Endothelial cell of umbilical vein (primary cell): ENCODE results near the gene ARRDC2. TPM values are rescaled to one million over a fixed set of nuclear protein-coding genes. Genes with fewer than 3 reads are reported as not detected.

ENCODE experiments used
- BruUV-seq: library from RNA; stranded (reverse); fragments of 400-500 nt; replicated peaks from 2 replicates; lab custom pipeline; 2021; lab: Mats Ljungman, UMichigan
- CTCF ChIA-PET: fragments of 300-600, 350-600 bp; sonication (Branson Sonifier 250); formaldehyde crosslinking; loops from one replicate; lab custom pipeline; 2021; ENCODE audit warnings: antibody characterized with exemption, inconsistent platforms; lab: Charles Lee
- POLR2A ChIA-PET: fragments of 300-600, 350-600 bp; sonication (Branson Sonifier 250); formaldehyde crosslinking; loops from one replicate; lab custom pipeline; 2021; ENCODE audit warnings: antibody characterized with exemption, inconsistent platforms; lab: Charles Lee
- DNase-seq: peaks from one replicate; pipeline ENCODE4 v3.0.0-alpha.2; 2011; ENCODE audit warnings: low read depth, low spot score
- FAIRE-seq: peaks from 2 replicates; lab custom pipeline; 2011; peaks lifted over from hg19 to GRCh38; lab: Jason Lieb, UNC
- H2AFZ ChIP-seq: 2 replicates; pipeline ENCODE4 v1.6.0; 2012; ENCODE audit warnings: low read depth, low read length, control low read depth, inconsistent platforms
- H3K27ac ChIP-seq: 2 replicates; pipeline ENCODE4 v1.5.1; 2011; ENCODE audit warnings: low read depth, mild to moderate bottlenecking, control low read depth, low read length, moderate library complexity; ENCODE audit not compliant: insufficient read depth
- H3K27me3 ChIP-seq, 2 experiments: 2 replicates each; pipeline versions ENCODE4 v1.6.0 to v1.6.1; 2011; ENCODE audit warnings: low read length in 2 of 2, mixed read lengths in 1 of 2; ENCODE audit not compliant: control insufficient read depth in 2 of 2, insufficient read depth in 2 of 2
- H3K36me3 ChIP-seq, 2 experiments: 2 replicates in 1 of 2; 3 replicates in 1 of 2; pipeline ENCODE4 v1.5.1; 2011; ENCODE audit warnings: low read length in 2 of 2, mild to moderate bottlenecking in 1 of 2, moderate library complexity in 1 of 2; ENCODE audit not compliant: control insufficient read depth in 2 of 2, insufficient read depth in 2 of 2; ENCODE audit errors: extremely low read depth in 1 of 2
- H3K4me1 ChIP-seq: 3 replicates; pipeline ENCODE4 v1.5.1; 2011; ENCODE audit warnings: mild to moderate bottlenecking, low read length; ENCODE audit not compliant: control insufficient read depth, insufficient read depth; ENCODE audit errors: extremely low read depth
- H3K4me2 ChIP-seq: 2 replicates; pipeline ENCODE4 v1.6.1; 2011; ENCODE audit warnings: low read length, control low read depth, mixed read lengths; ENCODE audit not compliant: insufficient read depth
- H3K4me3 ChIP-seq, 3 experiments: fragments of 200-600 bp in 1 of 3; sonication (generic), shearing (Covaris generic) in 1 of 3; replicated peaks in 1 of 3; 2 replicates each; pipeline ENCODE4 v1.5.1; 2011 to 2016; ENCODE audit warnings: control low read depth in 3 of 3, low read length in 3 of 3, mild to moderate bottlenecking in 2 of 3, inconsistent platforms in 1 of 3, low read depth in 1 of 3, moderate library complexity in 1 of 3; ENCODE audit not compliant: insufficient read depth in 1 of 3
- H3K79me2 ChIP-seq: 2 replicates; pipeline ENCODE4 v1.6.0; 2012; ENCODE audit warnings: low read length, inconsistent platforms; ENCODE audit not compliant: control insufficient read depth, insufficient read depth
- H3K9ac ChIP-seq: replicated peaks from 2 replicates; pipeline ENCODE3; 2011; ENCODE audit warnings: low read length, control low read depth; ENCODE audit not compliant: insufficient read depth; ENCODE audit errors: extremely low read depth
- H3K9me1 ChIP-seq: replicated peaks from 3 replicates; pipeline ENCODE4 v1.6.0; 2011; ENCODE audit warnings: mild to moderate bottlenecking, low read length; ENCODE audit not compliant: control insufficient read depth, insufficient read depth; ENCODE audit errors: extremely low read depth
- H3K9me3 ChIP-seq: replicated peaks from 2 replicates; pipeline ENCODE4 v1.5.1; 2012; ENCODE audit warnings: low read length, inconsistent platforms; ENCODE audit not compliant: control insufficient read depth, insufficient read depth
- H4K20me1 ChIP-seq: replicated peaks from 2 replicates; pipeline ENCODE3; 2011; ENCODE audit warnings: mild to moderate bottlenecking, low read length; ENCODE audit not compliant: control insufficient read depth, insufficient read depth; ENCODE audit errors: extremely low read depth
- EZH2 ChIP-seq: IDR thresholded peaks from 2 replicates; pipeline ENCODE4 v1.6.1; 2012; ENCODE audit warnings: borderline replicate concordance, low read depth, mild to moderate bottlenecking, moderate library complexity, low read length, inconsistent platforms; ENCODE audit not compliant: severe bottlenecking
- FOS ChIP-seq: IDR thresholded peaks from 2 replicates; pipeline ENCODE4 v1.6.1; 2011; ENCODE audit warnings: mild to moderate bottlenecking, low read length, moderate library complexity, borderline replicate concordance; ENCODE audit not compliant: insufficient read depth
- GATA2 ChIP-seq: IDR thresholded peaks from 2 replicates; pipeline ENCODE4 v1.7.0; 2011; ENCODE audit warnings: low read depth, mild to moderate bottlenecking, moderate library complexity, mixed read lengths, low read length; ENCODE audit not compliant: insufficient read length, insufficient read depth
- JUN ChIP-seq: IDR thresholded peaks from 2 replicates; pipeline ENCODE4 v1.6.1; 2011; ENCODE audit warnings: borderline replicate concordance, low read depth; ENCODE audit not compliant: insufficient read length, insufficient read depth
- MYC ChIP-seq: IDR thresholded peaks from one replicate; pipeline ENCODE4 v1.6.1; 2011; ENCODE audit warnings: mild to moderate bottlenecking, low read depth, low read length
- POLR2A ChIP-seq: IDR thresholded peaks from 2 replicates; pipeline ENCODE4 v1.6.1; 2012; ENCODE audit warnings: low read depth, mild to moderate bottlenecking, control low read depth, low read length
- POLR2AphosphoS5 ChIP-seq: IDR thresholded peaks from 2 replicates; pipeline ENCODE4 v1.6.1; 2012; ENCODE audit warnings: low read depth, mild to moderate bottlenecking, control low read depth, low read length, moderate library complexity; ENCODE audit not compliant: insufficient read depth
- dilution Hi-C: fragments of 300-500 bp; cut with MboI; formaldehyde crosslinking; loops from one replicate; pipeline ENCODE4 v1.15.0; 2019; ENCODE audit warnings: low sequenced_read_pairs; ENCODE audit not compliant: extremely low pct_ligation_motif_present
- intact Hi-C: fragments of 100-400 bp; cut with micrococcal nuclease; formaldehyde crosslinking; loops from one replicate; pipeline ENCODE4 v1.10.0; 2022
- polyA plus RNA-seq, 4 experiments: library from polyadenylated mRNA; depleted of rRNA in 3 of 4; stranded (reverse) in 3 of 4; unstranded in 1 of 4; fragments of >200 nt; gene quantifications; 2 replicates each; pipeline versions ENCODE4 v1.2.1 to v1.2.3, GENCODE V29; 2011 to 2012; ENCODE audit warnings: missing spikeins in 1 of 4
- total RNA-seq: library from RNA; stranded (reverse); gene quantifications from 2 replicates; pipeline ENCODE4 v1.2.3, GENCODE V29; 2021
- TF ChIP-seq, protein P1 (sequence below), 2 donors: IDR thresholded peaks; 1 replicate in 1 of 2; 2 replicates in 1 of 2; pipeline ENCODE4 v1.5.1; 2011; ENCODE audit warnings: low read length in 2 of 2, mild to moderate bottlenecking in 2 of 2, moderate library complexity in 2 of 2, control low read depth in 1 of 2, inconsistent platforms in 1 of 2, low read depth in 1 of 2; ENCODE audit not compliant: insufficient read depth in 1 of 2; ENCODE audit errors: extremely low read depth in 1 of 2
- TF ChIP-seq, protein P2 (sequence below): IDR thresholded peaks from 2 replicates; pipeline ENCODE4 v1.6.1; 2011; ENCODE audit not compliant: insufficient read depth, insufficient read length

Gene ARRDC2
- total and polyA plus RNA-seq, 2 donors (not counting 3 experiments of a cell fraction or from before 2014, with no cell fraction given) = 10.2 to 17.4 TPM

DNA sequence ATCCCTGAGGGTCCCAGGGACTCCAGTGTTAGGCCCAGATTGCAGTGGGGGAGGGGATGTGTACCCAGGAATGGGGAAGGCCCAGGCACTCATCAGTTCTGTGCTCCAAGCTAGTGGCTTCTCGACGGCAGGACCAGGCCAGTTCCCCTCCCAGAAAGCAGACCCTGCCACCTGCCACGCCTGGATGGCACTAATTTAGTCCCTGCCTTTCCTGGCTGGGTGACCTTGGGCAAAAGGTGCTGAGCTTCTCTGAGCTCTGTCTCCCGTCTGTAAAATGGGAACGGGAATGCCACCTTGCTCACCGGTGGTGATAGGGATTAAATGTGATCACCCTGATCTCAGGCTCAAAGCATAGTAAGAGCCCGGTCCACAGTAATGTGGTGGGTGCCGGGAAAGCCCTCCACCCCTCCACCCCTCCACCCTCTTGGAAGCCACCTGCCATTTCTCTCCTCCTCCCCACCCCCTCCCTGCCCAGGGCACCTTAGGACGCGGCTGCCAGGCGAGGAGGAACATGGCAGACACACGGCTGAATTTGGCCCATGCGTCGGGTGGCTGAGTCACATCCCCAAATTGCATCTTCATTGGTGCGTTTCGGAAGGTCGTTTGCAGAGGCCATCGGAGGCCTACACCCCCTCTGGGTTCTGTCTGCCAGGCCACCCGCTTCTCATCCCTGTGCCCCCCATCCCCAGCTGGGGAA, 38.7 kb upstream of the ARRDC2 start:
- Histone ChIP-seq H3K4me1 (peaks cover 6% of the 10 kb centered on the region), H3K4me3 (no peak overlapping the region), H3K9ac (no peak overlapping the region), H4K20me1 (no peaks in the 10 kb centered on the region), H3K9me3 (no peaks in the 10 kb centered on the region), H3K27me3 (peaks cover 14 to 18% of the 10 kb centered on the region in 2 experiments), H2AFZ (no peak overlapping the region), H3K36me3 (no peaks in the 10 kb centered on the region), H3K79me2 (no peaks in the 10 kb centered on the region), H3K9me1 (no peaks in the 10 kb centered on the region), H3K27ac (no peak overlapping the region), H3K4me2 (no peak overlapping the region)
- ChIA-PET POLR2A (no interaction called here), CTCF (interaction anchor here (0.5 to 1.9 kb wide), 4 partner anchors 11 to 31 kb away, joined by 3 to 5 read pairs (median 4); no protein-coding TSS in a partner anchor)
- dilution Hi-C loops (no loop called here), intact Hi-C loops (no loop called here)
- TF ChIP-seq, protein P1, sequence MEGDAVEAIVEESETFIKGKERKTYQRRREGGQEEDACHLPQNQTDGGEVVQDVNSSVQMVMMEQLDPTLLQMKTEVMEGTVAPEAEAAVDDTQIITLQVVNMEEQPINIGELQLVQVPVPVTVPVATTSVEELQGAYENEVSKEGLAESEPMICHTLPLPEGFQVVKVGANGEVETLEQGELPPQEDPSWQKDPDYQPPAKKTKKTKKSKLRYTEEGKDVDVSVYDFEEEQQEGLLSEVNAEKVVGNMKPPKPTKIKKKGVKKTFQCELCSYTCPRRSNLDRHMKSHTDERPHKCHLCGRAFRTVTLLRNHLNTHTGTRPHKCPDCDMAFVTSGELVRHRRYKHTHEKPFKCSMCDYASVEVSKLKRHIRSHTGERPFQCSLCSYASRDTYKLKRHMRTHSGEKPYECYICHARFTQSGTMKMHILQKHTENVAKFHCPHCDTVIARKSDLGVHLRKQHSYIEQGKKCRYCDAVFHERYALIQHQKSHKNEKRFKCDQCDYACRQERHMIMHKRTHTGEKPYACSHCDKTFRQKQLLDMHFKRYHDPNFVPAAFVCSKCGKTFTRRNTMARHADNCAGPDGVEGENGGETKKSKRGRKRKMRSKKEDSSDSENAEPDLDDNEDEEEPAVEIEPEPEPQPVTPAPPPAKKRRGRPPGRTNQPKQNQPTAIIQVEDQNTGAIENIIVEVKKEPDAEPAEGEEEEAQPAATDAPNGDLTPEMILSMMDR (IDR thresholded peaks at IDR 0.05; ENCODE audit: extremely low read depth in 1 of 2, insufficient read depth in 1 of 2, low read depth in 1 of 2, low read length in 2 of 2) = no peak
- no peak for TF ChIP-seq EZH2
- TF ChIP-seq JUN = no peak
- no peak for TF ChIP-seq FOS
- TF ChIP-seq POLR2A = no peak
- no peak for TF ChIP-seq MYC
- TF ChIP-seq POLR2AphosphoS5 = no peak
- no peak for TF ChIP-seq GATA2
- TF ChIP-seq, protein P2, sequence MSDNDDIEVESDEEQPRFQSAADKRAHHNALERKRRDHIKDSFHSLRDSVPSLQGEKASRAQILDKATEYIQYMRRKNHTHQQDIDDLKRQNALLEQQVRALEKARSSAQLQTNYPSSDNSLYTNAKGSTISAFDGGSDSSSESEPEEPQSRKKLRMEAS = no peak
- DNase-seq (no peak), FAIRE-seq (no peak)
- no TSS peak for BruUV-seq
